Right lobe of liver (tissue), 6 donors: ENCODE data around the gene NCKAP5. TPM values are rescaled to one million over a fixed set of nuclear protein-coding genes. Genes with fewer than 3 reads are reported as not detected.

Experiments
- ATAC-seq, 4 donors: fragments of 200-7000 bp; cut with Tn5 transposase; one replicate each; pipeline ENCODE4 v1.9.1; 2020; ENCODE audit warnings: mild to moderate bottlenecking in 4 of 4, moderate library complexity in 4 of 4
- DNase-seq, 3 donors: peaks; one replicate each; pipeline ENCODE4 v3.0.0-alpha.2; 2020
- H3K27ac ChIP-seq, 3 donors: fragments of 200-600 bp; one replicate each; pipeline ENCODE4 v1.8.0; 2022
- H3K27me3 ChIP-seq, 2 donors: fragments of 200-600 bp; one replicate each; pipeline ENCODE4 v1.8.0; 2022
- H3K36me3 ChIP-seq, 4 donors: fragments of 200-600 bp; sonication (generic) in 1 of 4; one replicate each; pipeline versions ENCODE4 v1.5.1 to v1.8.0; 2017 to 2022; ENCODE audit warnings: control low read depth in 1 of 4
- H3K4me1 ChIP-seq, 4 donors: fragments of 200-600 bp; sonication (generic) in 1 of 4; one replicate each; pipeline versions ENCODE4 v1.5.1 to v1.8.0; 2017 to 2022; ENCODE audit warnings: control low read depth in 1 of 4
- H3K4me3 ChIP-seq, 3 donors: fragments of 200-600 bp; one replicate each; pipeline ENCODE4 v1.8.0; 2022
- H3K9me3 ChIP-seq, 4 donors: fragments of 200-600 bp; sonication (generic) in 1 of 4; one replicate each; pipeline versions ENCODE4 v1.5.1 to v1.8.0; 2017 to 2022; ENCODE audit warnings: control low read depth in 1 of 4
- POLR2A ChIP-seq: fragments of 450-650 bp; IDR thresholded peaks from one replicate; pipeline ENCODE4 v1.6.1; 2017; ENCODE audit warnings: antibody characterized with exemption, mild to moderate bottlenecking
- WGBS: methylation state at CpG from one replicate; pipeline ENCODE4 v1.1.6; 2018; ENCODE audit warnings: low coverage, low lambda C conversion rate; ENCODE audit not compliant: insufficient coverage; ENCODE audit errors: missing lambda C conversion rate; 5-methylcytosine and 5-hydroxymethylcytosine counted together
- intact Hi-C, 2 donors: fragments of 100-400 bp; cut with DNase I; formaldehyde crosslinking; loops; one replicate each; pipeline versions ENCODE4 v1.11.2 to v1.14.1; 2022
- total RNA-seq, 6 experiments: library from RNA; depleted of rRNA in 2 of 6; stranded (reverse); fragments of >200 nt in 2 of 6; fragmentation: NEBNext Ultra II Directional in 3 of 6; extraction: Animal tissue kit (Norgen Biotek cat#: 25700) in 3 of 6; gene quantifications; one replicate each; pipeline versions ENCODE4 v1.1.0 to v1.2.4, GENCODE V29; 2016 to 2023
- TF ChIP-seq, protein P1 (sequence below), 4 donors: fragments of 200-600 bp in 3 of 4; fragments of 450-650 bp in 1 of 4; IDR thresholded peaks; one replicate each; pipeline versions ENCODE4 v1.5.1 to v1.8.0; 2016 to 2022; ENCODE audit warnings: antibody characterized with exemption in 4 of 4, mild to moderate bottlenecking in 2 of 4
- donor health status: DM: no; HTN: yes; CAD: no.
- donor health status: DM: no; HTN: no; CAD: no.
- donor health status: DM: no; HTN: no; CAD: no.
- donor health status: DM: no; HTN: yes; CAD: no.
- donor health status: DM: no; HTN: yes; CAD: no.

The NCKAP5 gene
- total RNA-seq, 6 experiments from 2014 or later = 3.6 to 11.7 (median 6.9) TPM

DNA sequence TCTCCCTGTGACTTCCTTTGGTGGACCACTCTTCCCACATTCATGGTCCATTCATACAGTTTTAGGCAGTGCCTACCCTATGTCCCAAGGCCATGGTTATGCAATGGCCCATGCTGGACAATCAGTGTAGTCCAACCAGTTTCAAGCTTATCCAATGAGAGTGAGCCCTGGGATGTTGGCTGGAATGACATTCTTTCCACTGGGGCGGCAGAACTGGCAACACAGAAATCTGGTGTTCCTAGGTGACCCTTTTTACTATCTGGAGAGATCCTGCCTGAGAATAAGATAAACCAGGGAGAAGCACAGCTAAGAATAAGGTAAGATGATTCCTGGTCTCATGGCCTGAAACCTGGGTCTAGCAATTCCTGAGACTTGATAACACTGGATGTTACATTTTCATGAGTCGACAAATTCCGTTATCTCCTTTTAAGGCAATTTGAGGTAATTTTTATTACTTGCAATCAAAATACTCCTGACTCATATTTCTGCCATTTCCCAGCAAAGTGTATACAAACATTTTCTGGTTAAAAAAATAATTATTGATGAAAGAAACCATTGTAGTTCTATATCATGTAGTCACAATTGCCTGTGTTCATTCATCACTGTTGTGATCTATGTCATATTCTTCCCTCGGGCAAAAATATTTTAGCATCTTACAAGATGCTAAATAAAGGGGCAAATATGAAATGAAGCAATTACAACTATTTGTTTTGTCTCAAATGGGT lies 626.8 kb downstream of the NCKAP5 start:
- no peaks in the 10 kb centered on the region for H3K36me3 ChIP-seq
- ATAC-seq (no peak), DNase-seq (no peak)
- no peak overlapping the region for H3K27ac ChIP-seq
- 90% methylated on average over 4 of the region's 4 CpGs for WGBS
- no peak overlapping the region for H3K4me3 ChIP-seq
- H3K9me3 ChIP-seq = no peaks in the 10 kb centered on the region
- intact Hi-C loops = no loop called here
- no peaks in the 10 kb centered on the region for H3K4me1 ChIP-seq
- TF ChIP-seq POLR2A = no peak
- TF ChIP-seq, protein P1, sequence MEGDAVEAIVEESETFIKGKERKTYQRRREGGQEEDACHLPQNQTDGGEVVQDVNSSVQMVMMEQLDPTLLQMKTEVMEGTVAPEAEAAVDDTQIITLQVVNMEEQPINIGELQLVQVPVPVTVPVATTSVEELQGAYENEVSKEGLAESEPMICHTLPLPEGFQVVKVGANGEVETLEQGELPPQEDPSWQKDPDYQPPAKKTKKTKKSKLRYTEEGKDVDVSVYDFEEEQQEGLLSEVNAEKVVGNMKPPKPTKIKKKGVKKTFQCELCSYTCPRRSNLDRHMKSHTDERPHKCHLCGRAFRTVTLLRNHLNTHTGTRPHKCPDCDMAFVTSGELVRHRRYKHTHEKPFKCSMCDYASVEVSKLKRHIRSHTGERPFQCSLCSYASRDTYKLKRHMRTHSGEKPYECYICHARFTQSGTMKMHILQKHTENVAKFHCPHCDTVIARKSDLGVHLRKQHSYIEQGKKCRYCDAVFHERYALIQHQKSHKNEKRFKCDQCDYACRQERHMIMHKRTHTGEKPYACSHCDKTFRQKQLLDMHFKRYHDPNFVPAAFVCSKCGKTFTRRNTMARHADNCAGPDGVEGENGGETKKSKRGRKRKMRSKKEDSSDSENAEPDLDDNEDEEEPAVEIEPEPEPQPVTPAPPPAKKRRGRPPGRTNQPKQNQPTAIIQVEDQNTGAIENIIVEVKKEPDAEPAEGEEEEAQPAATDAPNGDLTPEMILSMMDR (IDR thresholded peaks at IDR 0.05) = no peak
- no peaks in the 10 kb centered on the region for H3K27me3 ChIP-seq

DNA sequence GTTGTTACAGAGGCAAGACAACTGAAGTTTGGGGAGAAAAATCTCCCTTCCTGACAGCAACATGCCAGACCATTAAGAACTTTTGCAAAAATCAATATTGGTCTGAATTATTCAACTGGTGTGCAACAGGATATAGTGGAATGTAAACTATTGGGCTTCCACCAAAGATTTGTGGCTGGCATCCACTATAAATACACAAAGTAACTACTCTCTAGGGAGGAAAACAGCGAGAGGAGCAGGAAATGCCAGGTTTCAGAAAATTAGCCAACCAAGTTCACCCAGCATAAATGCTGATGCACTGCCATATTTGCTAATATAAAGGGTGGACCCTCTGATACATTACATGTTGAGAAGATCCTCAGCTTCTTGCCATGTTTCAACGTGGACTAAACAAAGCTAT lies 630.6 kb downstream of the NCKAP5 start:
- no peak for DNase-seq
- WGBS = 36% methylated on average over 2 of the region's 2 CpGs
- Histone ChIP-seq H3K9me3 (no peaks in the 10 kb centered on the region), H3K4me1 (peaks cover 0 to under 1% (median 0%) of the 10 kb centered on the region in 4 donors), H3K4me3 (no peak overlapping the region), H3K36me3 (no peaks in the 10 kb centered on the region), H3K27me3 (no peaks in the 10 kb centered on the region), H3K27ac (no peak overlapping the region)
- ATAC-seq = peak in 2 of 4 donors; percentile 33 to 63
- intact Hi-C loops = no loop called here
- TF ChIP-seq, protein P1 (IDR thresholded peaks at IDR 0.05) = no peak
- TF ChIP-seq POLR2A = no peak

DNA sequence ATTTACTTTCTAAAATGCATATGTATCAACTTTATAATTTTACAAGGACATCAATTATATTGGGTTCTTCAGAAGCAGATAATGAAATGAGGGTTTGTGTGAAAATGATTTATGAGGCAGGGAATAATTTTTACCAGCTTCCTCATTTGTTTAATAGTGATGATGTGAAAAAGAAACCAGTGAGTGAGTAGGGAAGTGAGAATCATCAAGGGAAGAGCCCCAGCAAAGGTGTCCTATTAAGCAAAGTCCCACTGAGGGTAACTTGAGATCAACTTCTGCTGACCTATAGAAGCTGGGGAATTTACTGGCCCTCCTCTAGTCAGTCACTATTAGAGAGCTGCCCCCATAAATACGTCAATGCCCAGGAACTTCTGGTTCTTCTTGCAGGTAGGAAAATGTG lies 631.5 kb downstream of the NCKAP5 start:
- DNase-seq (no peak), ATAC-seq (peak in 1 of 4 donors; percentile 38)
- no peaks in the 10 kb centered on the region for H3K9me3 ChIP-seq
- intact Hi-C loops = no loop called here
- no peak overlapping the region for H3K27ac ChIP-seq
- WGBS = no CpG with 5 or more reads among the region's 1 CpG
- H3K27me3 ChIP-seq = no peaks in the 10 kb centered on the region
- no peaks in the 10 kb centered on the region for H3K36me3 ChIP-seq
- TF ChIP-seq, protein P1 (IDR thresholded peaks at IDR 0.05) = no peak
- no peak for TF ChIP-seq POLR2A
- peaks cover 0 to 5% (median 0%) of the 10 kb centered on the region in 4 donors for H3K4me1 ChIP-seq
- H3K4me3 ChIP-seq = no peak overlapping the region

DNA sequence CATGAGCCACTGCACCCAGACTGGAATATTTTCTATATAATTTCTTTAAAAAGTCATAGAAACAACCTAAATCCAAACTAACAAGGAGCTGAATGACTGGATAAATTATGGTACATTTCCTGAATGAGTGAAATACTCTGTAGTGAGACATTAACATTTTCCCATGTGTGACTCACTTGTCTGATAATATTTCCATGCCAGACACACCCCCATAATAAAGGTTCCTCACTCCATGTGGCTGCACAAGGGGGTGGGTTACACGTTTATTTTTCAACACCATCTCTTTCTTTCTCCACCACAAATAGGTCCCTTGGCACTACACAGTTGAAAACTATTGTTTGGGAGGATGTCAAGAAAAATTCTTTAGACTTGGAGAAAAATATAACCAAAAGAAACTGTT lies 632.0 kb downstream of the NCKAP5 start:
- Histone ChIP-seq H3K4me3 (no peak overlapping the region), H3K27ac (no peak overlapping the region), H3K27me3 (no peaks in the 10 kb centered on the region), H3K4me1 (peaks cover 0 to 5% (median 0%) of the 10 kb centered on the region in 4 donors), H3K9me3 (no peaks in the 10 kb centered on the region), H3K36me3 (no peaks in the 10 kb centered on the region)
- TF ChIP-seq, protein P1 (IDR thresholded peaks at IDR 0.05) = no peak
- TF ChIP-seq POLR2A = no peak
- ATAC-seq (no peak), DNase-seq (no peak)
- intact Hi-C loops = no loop called here
- 27% methylated on average over 1 of the region's 1 CpG for WGBS
